ENCODE measurements around the gene NTSR2.

DNA sequence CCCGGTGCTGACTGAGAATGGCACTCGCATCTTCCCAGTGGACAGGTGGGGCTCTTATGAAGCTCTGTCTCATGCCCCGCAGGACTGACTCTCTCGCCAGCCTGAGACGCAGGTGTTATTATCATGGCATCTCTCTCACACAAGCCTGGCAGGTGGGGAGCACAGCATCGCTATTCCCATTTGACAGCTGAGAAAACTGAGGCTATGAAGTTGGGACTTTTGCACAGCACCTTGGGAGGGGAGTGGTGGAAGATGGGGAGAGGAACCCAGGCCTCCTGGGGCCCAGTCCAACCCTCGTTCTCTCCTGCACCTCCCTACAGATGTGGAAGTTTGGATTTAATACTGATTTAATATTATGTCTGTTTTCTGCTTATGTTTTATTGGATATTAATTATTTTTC, 9.0 kb upstream of the NTSR2 start:
- no peak for TF ChIP-seq CTCF (conservative IDR thresholded peaks at IDR 0.05; ENCODE audit: low read length)
- no peak for TF ChIP-seq EZH2phosphoT487 (IDR thresholded peaks at IDR 0.05; ENCODE audit: borderline replicate concordance, low read depth, low read length)

Data from OCI-LY7 (cell line).